ENCODE data around the gene SLC6A2. TPM values are rescaled to one million over a fixed set of nuclear protein-coding genes. Genes with fewer than 3 reads are reported as not detected.

The SLC6A2 gene
- total RNA-seq, 1 donor from 2014 or later = not detected

GRCh38 chr16:55656691-55657092 is 904 bp downstream of the SLC6A2 start:
- no peak for TF ChIP-seq CTCF (IDR thresholded peaks at IDR 0.05)
- DNase-seq (no peak), ATAC-seq (ENCODE audit: low read depth) (no peak)
- Mint-ChIP-seq H3K4me1 (no peaks in the 10 kb centered on the region), H3K4me3 (no peak overlapping the region), H3K9me3 (no peaks in the 10 kb centered on the region), H3K27ac (no peak overlapping the region), H3K27me3 (peaks cover 7% of the 10 kb centered on the region), H3K36me3 (ENCODE audit: low read depth) (no peaks in the 10 kb centered on the region)
- intact Hi-C loops (cut with micrococcal nuclease) = no loop called here
- CTCF ChIA-PET = no interaction called here
- POLR2A ChIA-PET = no interaction called here

GRCh38 chr16:55657616-55658015 is 1.8 kb downstream of the SLC6A2 start:
- TF ChIP-seq CTCF (IDR thresholded peaks at IDR 0.05) = no peak
- H3K36me3 Mint-ChIP-seq (ENCODE audit: low read depth) = no peaks in the 10 kb centered on the region
- POLR2A ChIA-PET = no interaction called here
- H3K27ac Mint-ChIP-seq = no peak overlapping the region
- no peak for DNase-seq
- H3K4me1 Mint-ChIP-seq = no peaks in the 10 kb centered on the region
- ATAC-seq (ENCODE audit: low read depth) = no peak
- H3K4me3 Mint-ChIP-seq = no peak overlapping the region
- intact Hi-C loops (cut with micrococcal nuclease) = no loop called here
- peaks cover 7% of the 10 kb centered on the region for H3K27me3 Mint-ChIP-seq
- no peaks in the 10 kb centered on the region for H3K9me3 Mint-ChIP-seq
- CTCF ChIA-PET = no interaction called here

DNA sequence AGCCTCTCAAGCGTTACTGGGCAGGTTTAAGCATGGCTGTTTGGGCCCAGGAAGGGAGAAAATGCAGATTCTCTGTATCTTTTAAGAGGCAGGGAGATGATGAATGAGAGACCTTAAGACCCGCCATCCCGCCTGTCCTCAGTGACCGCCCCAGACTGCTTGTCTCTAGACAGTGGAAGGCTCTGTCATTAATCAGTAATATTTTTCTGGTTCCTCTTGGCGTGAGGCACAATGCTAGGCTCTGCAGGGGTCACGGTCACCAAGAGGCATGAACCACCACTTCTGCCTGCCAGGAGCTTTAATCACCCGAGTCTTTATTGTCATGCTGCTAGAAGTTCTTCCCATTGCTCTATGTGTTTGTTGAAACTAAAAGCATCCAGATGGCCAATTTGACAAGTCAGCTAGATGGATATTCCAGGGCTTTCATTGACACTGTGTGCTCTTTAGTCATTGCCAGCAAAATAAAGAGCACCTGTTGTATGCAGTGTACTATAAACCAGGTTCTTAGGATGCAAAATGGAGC is 3.2 kb downstream of the SLC6A2 start:
- no peak for ATAC-seq (ENCODE audit: low read depth)

DNA sequence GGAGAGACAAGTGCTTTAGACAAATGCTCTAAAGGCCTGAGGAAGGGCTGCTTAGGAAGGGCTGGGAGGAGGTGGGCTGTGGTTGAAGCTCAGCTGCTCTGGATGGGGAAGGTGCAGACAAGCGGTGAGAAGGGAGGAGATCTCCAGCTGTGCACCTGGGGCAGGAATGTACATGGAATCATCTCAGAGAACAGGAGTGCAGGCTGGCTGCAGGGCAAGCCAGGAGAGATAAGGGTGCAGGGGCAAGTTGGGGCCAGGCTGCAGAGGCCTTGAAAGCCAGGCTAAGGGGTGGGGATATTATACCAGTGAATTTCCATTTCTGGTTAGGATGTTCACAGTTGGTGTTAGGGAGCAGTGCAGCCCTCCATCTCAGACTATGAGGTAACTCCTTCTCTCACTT is 4.2 kb downstream of the SLC6A2 start:
- Mint-ChIP-seq H3K4me1 (no peaks in the 10 kb centered on the region), H3K36me3 (ENCODE audit: low read depth) (no peaks in the 10 kb centered on the region), H3K27ac (no peak overlapping the region), H3K27me3 (peaks cover 9% of the 10 kb centered on the region), H3K9me3 (peaks cover 8% of the 10 kb centered on the region), H3K4me3 (no peak overlapping the region)
- no peak for TF ChIP-seq CTCF (IDR thresholded peaks at IDR 0.05)
- no peak for DNase-seq
- intact Hi-C loops (cut with micrococcal nuclease) = no loop called here
- no peak for ATAC-seq (ENCODE audit: low read depth)
- ChIA-PET POLR2A (no interaction called here), CTCF (no interaction called here)

More for the DNA sequence above, 3.2 kb downstream of the SLC6A2 start:
- no peak overlapping the region for H3K4me3 Mint-ChIP-seq
- H3K9me3 Mint-ChIP-seq = peaks cover 8% of the 10 kb centered on the region
- POLR2A ChIA-PET = no interaction called here
- peaks cover 7% of the 10 kb centered on the region for H3K27me3 Mint-ChIP-seq
- TF ChIP-seq CTCF (IDR thresholded peaks at IDR 0.05) = no peak
- CTCF ChIA-PET = no interaction called here
- H3K27ac Mint-ChIP-seq = no peak overlapping the region
- no peaks in the 10 kb centered on the region for H3K4me1 Mint-ChIP-seq
- DNase-seq = no peak
- intact Hi-C loops (cut with micrococcal nuclease) = no loop called here
- H3K36me3 Mint-ChIP-seq (ENCODE audit: low read depth) = no peaks in the 10 kb centered on the region

DNA sequence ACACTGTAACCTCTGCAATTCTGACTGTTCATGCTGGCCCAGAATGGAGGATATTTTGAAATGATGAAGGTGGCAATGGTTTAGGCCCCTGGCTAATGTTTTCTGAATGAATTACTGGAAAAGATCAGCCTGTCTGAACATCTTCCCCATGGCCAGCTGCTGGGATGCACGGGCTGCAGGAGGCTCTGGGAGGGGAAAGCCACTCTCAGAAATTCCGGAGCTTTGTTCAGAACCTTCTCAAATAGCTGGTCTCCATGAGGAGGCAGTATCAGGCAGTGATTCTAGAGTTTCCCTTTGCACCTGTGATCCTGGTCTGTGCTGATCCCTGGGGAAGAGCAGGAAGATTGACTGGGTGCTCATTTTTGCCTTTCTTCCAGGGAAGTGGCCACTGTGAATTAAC is 5.0 kb downstream of the SLC6A2 start:
- Mint-ChIP-seq H3K4me3 (no peak overlapping the region), H3K27me3 (peaks cover 9% of the 10 kb centered on the region), H3K36me3 (ENCODE audit: low read depth) (no peaks in the 10 kb centered on the region), H3K27ac (no peak overlapping the region), H3K4me1 (no peaks in the 10 kb centered on the region), H3K9me3 (peaks cover 8% of the 10 kb centered on the region)
- ATAC-seq (ENCODE audit: low read depth) (no peak), DNase-seq (no peak)
- ChIA-PET POLR2A (no interaction called here), CTCF (no interaction called here)
- intact Hi-C loops (cut with micrococcal nuclease) = no loop called here
- no peak for TF ChIP-seq CTCF (IDR thresholded peaks at IDR 0.05)

Data from activated B cell treated with CpG ODN at 0.5 μM for 24 hours (primary cell).